Measurements from ENCODE around the gene GCN1.

The GCN1 gene

DNA sequence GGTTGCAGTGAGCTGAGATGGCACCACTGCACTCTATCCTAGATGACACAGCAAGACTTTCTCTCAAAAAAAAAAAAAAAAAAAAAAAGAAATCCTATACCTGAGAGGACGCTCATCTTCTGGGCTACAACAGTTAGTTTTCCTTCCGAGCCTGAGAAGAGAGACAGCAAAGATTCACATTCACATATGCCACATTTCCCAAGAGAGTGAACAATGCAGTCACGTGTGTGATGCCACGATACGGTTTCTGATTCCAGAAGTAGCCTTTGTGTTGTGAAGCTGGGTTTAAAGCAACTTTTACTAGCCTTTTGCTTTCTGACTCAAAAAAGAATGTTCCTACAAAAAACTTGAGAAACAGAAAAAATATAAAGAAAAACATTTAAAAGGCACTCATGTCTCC, 19.5 kb downstream of the GCN1 start:
- no peak overlapping the region for H3K9ac ChIP-seq (ENCODE audit: low read depth, low read length, poor library complexity, severe bottlenecking)
- no peak overlapping the region for H2AFZ ChIP-seq (ENCODE audit: low read length)
- H3F3A ChIP-seq (ENCODE audit: low read depth) = no peaks in the 10 kb centered on the region
- H4K20me1 ChIP-seq (ENCODE audit: insufficient read depth, low read length, poor library complexity, severe bottlenecking) = no peaks in the 10 kb centered on the region
- H3K27me3 ChIP-seq (ENCODE audit: insufficient read depth, low read length, poor library complexity, severe bottlenecking) = no peaks in the 10 kb centered on the region
- no peaks in the 10 kb centered on the region for H3K9me2 ChIP-seq (replicated peaks; ENCODE audit: low read depth, low read length)
- H3K4me1 ChIP-seq (ENCODE audit: insufficient read depth, low read length, poor library complexity, severe bottlenecking) = no peaks in the 10 kb centered on the region
- no peaks in the 10 kb centered on the region for H3K9me3 ChIP-seq (ENCODE audit: insufficient read depth, low read depth, low read length)
- H3K79me2 ChIP-seq (ENCODE audit: insufficient read depth, low read length) = no peaks in the 10 kb centered on the region
- TF ChIP-seq CTCF (conservative IDR thresholded peaks at IDR 0.05; ENCODE audit: low read length) (no peak), EZH2phosphoT487 (IDR thresholded peaks at IDR 0.05; ENCODE audit: borderline replicate concordance) (no peak)
- peaks cover 85% of the 10 kb centered on the region for H3K36me3 ChIP-seq (ENCODE audit: insufficient read depth, low read length)
- H3K4me2 ChIP-seq (ENCODE audit: low read depth, low read length, poor library complexity, severe bottlenecking) = no peak overlapping the region
- no peak overlapping the region for H3K4me3 ChIP-seq (ENCODE audit: low read length, poor library complexity, severe bottlenecking)

GRCh38 chr12:120172053-120172452, 22.5 kb downstream of the GCN1 start:
- Histone ChIP-seq H3K4me1 (ENCODE audit: insufficient read depth, low read length, poor library complexity, severe bottlenecking) (no peaks in the 10 kb centered on the region), H3K9me2 (replicated peaks; ENCODE audit: low read depth, low read length) (no peaks in the 10 kb centered on the region), H3K9ac (ENCODE audit: low read depth, low read length, poor library complexity, severe bottlenecking) (no peak overlapping the region), H3K9me3 (ENCODE audit: insufficient read depth, low read depth, low read length) (no peaks in the 10 kb centered on the region), H3K79me2 (ENCODE audit: insufficient read depth, low read length) (no peaks in the 10 kb centered on the region), H3K4me2 (ENCODE audit: low read depth, low read length, poor library complexity, severe bottlenecking) (no peak overlapping the region), H3F3A (ENCODE audit: low read depth) (no peaks in the 10 kb centered on the region), H4K20me1 (ENCODE audit: insufficient read depth, low read length, poor library complexity, severe bottlenecking) (no peaks in the 10 kb centered on the region), H3K36me3 (ENCODE audit: insufficient read depth, low read length) (peaks cover 84% of the 10 kb centered on the region), H2AFZ (ENCODE audit: low read length) (no peak overlapping the region), H3K4me3 (ENCODE audit: low read length, poor library complexity, severe bottlenecking) (no peak overlapping the region), H3K27me3 (ENCODE audit: insufficient read depth, low read length, poor library complexity, severe bottlenecking) (no peaks in the 10 kb centered on the region)
- TF ChIP-seq CTCF (conservative IDR thresholded peaks at IDR 0.05; ENCODE audit: low read length) (no peak), EZH2phosphoT487 (IDR thresholded peaks at IDR 0.05; ENCODE audit: borderline replicate concordance) (no peak)

- Histone ChIP-seq H3F3A (ENCODE audit: low read depth) (no peaks in the 10 kb centered on the region), H3K9me3 (ENCODE audit: insufficient read depth, low read depth, low read length) (no peaks in the 10 kb centered on the region), H3K9me2 (replicated peaks; ENCODE audit: low read depth, low read length) (no peaks in the 10 kb centered on the region), H3K4me3 (ENCODE audit: low read length, poor library complexity, severe bottlenecking) (no peak overlapping the region), H3K4me2 (ENCODE audit: low read depth, low read length, poor library complexity, severe bottlenecking) (no peak overlapping the region), H3K27me3 (ENCODE audit: insufficient read depth, low read length, poor library complexity, severe bottlenecking) (no peaks in the 10 kb centered on the region), H2AFZ (ENCODE audit: low read length) (no peak overlapping the region), H3K79me2 (ENCODE audit: insufficient read depth, low read length) (no peaks in the 10 kb centered on the region), H3K9ac (ENCODE audit: low read depth, low read length, poor library complexity, severe bottlenecking) (no peak overlapping the region), H4K20me1 (ENCODE audit: insufficient read depth, low read length, poor library complexity, severe bottlenecking) (no peaks in the 10 kb centered on the region), H3K36me3 (ENCODE audit: insufficient read depth, low read length) (peaks cover 70% of the 10 kb centered on the region), H3K4me1 (ENCODE audit: insufficient read depth, low read length, poor library complexity, severe bottlenecking) (no peaks in the 10 kb centered on the region)
- TF ChIP-seq CTCF (conservative IDR thresholded peaks at IDR 0.05; ENCODE audit: low read length) (no peak), EZH2phosphoT487 (IDR thresholded peaks at IDR 0.05; ENCODE audit: borderline replicate concordance) (no peak)
Measured at GRCh38 chr12:120170631-120171030, 23.9 kb downstream of the GCN1 start.

Data from Loucy (cell line).